Nephron (organoid): ENCODE data around the gene SLC48A1.
A peak's percentile ranks its signal among the peaks of the same experiment; 100 is the strongest.

ENCODE experiments used
- H3K27ac Mint-ChIP-seq, 3 experiments: 2 replicates each; pipeline ENCODE4 v1.8.0; 2020; ENCODE audit warnings: mixed read lengths in 3 of 3, mild to moderate bottlenecking in 2 of 3, moderate library complexity in 1 of 3
- H3K27me3 Mint-ChIP-seq: 2 replicates; pipeline ENCODE4 v1.8.0; 2021; ENCODE audit warnings: low read depth, mild to moderate bottlenecking, moderate library complexity, mixed read lengths
- H3K36me3 Mint-ChIP-seq: 2 replicates; pipeline ENCODE4 v1.8.0; 2020; ENCODE audit warnings: low read depth, mixed read lengths
- H3K4me1 Mint-ChIP-seq: 2 replicates; pipeline ENCODE4 v1.8.0; 2020; ENCODE audit warnings: mixed read lengths
- H3K4me3 Mint-ChIP-seq, 3 experiments: 2 replicates each; pipeline ENCODE4 v1.8.0; 2020; ENCODE audit warnings: mild to moderate bottlenecking in 3 of 3, mixed read lengths in 3 of 3, moderate library complexity in 2 of 3
- H3K9me3 Mint-ChIP-seq: 2 replicates; pipeline ENCODE4 v1.8.0; 2020; ENCODE audit warnings: mixed read lengths
- TF ChIP-seq, protein P1 (sequence below), 3 experiments: fragments of 200-600 bp; sonication (generic); IDR thresholded peaks; one replicate each; pipeline ENCODE4 v1.5.0; 2021; ENCODE audit warnings: antibody characterized with exemption in 3 of 3; ENCODE audit not compliant: unreplicated experiment in 3 of 3

The SLC48A1 gene

DNA sequence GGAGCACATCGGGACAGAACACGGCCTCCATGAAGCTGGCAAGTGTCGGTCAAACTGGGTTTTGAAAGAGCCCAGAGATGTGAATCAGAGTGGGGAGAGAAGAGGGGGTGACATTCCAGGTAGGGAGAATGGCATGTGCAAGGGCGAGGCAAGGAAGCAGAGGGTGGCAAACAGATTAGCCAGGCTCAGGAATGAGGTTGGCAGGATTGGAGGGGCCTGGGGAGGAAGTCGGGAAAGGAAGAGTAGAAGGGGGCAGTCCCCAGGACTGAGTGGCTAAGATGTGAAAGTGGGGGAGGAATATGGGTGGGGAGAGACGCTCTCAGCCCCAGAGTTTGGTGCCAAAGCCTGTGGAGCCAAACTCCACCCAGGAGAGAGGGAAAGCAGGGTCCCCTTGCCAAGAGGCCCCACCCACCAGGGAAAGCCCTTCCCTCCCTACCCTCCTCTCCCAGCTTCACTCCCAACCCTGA lies 52.2 kb downstream of the SLC48A1 start:
- Mint-ChIP-seq H3K4me3 (peak overlapping the region in 1 of 3 experiments; percentile 6), H3K27ac (peak overlapping the region in 2 of 3 experiments; percentile 37 to 99), H3K27me3 (no peaks in the 10 kb centered on the region), H3K36me3 (no peaks in the 10 kb centered on the region), H3K9me3 (no peaks in the 10 kb centered on the region), H3K4me1 (peaks cover 71% of the 10 kb centered on the region)
- TF ChIP-seq, protein P1, sequence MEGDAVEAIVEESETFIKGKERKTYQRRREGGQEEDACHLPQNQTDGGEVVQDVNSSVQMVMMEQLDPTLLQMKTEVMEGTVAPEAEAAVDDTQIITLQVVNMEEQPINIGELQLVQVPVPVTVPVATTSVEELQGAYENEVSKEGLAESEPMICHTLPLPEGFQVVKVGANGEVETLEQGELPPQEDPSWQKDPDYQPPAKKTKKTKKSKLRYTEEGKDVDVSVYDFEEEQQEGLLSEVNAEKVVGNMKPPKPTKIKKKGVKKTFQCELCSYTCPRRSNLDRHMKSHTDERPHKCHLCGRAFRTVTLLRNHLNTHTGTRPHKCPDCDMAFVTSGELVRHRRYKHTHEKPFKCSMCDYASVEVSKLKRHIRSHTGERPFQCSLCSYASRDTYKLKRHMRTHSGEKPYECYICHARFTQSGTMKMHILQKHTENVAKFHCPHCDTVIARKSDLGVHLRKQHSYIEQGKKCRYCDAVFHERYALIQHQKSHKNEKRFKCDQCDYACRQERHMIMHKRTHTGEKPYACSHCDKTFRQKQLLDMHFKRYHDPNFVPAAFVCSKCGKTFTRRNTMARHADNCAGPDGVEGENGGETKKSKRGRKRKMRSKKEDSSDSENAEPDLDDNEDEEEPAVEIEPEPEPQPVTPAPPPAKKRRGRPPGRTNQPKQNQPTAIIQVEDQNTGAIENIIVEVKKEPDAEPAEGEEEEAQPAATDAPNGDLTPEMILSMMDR (IDR thresholded peaks at IDR 0.05; ENCODE audit: unreplicated experiment in 3 of 3), result no peak

DNA sequence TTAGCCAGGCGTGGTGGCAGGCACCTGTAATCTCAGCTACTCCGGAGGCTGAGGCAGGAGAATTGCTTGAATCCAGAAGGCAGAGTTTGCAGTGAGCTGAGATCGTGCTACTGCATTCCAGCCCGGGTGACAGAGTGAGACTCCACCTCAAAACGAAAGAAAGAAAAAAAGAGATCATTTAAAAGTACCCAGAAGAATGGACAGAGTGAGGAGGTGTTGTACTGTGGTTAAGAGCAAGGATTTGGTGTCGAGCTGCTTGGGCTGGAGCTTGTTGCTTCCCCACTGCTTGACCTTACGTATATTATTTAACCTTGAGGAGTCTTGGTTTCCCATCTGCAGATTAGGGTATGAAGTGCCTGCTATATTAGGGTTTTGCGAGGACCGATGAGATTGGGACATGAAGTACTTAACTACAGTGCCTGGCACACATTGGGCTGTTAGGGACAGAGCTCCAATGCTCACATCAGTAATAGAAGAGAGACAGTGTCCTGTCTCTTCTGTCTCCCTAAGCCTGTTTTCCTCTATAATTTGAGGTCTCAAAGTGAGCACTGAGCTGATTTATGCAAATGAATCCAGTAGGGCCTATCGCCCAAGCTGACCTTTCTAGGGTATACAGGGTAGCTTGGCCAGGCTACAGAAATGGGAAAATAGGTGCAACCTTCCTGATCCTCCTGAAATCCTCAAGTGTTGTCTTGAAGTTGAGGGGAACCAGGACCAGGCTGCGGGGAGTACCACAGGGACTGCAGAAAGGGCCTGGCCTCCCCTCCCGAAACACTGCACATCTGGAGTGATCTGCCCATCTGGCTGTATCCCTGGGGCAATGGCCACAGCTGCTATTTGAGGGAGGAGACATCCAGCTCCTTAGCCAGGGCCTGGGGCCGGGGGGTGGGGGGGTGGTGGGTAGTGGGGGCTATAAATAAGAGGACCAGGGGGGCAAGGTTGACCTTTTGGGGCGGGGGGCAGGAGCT lies 55.3 kb downstream of the SLC48A1 start:
- H3K4me3 Mint-ChIP-seq, result peak overlapping the region in 1 of 3 experiments; percentile 60
- H3K9me3 Mint-ChIP-seq, result no peaks in the 10 kb centered on the region
- peaks cover 51% of the 10 kb centered on the region for H3K4me1 Mint-ChIP-seq
- no peaks in the 10 kb centered on the region for H3K36me3 Mint-ChIP-seq
- TF ChIP-seq, protein P1 (IDR thresholded peaks at IDR 0.05; ENCODE audit: unreplicated experiment in 3 of 3), result no peak
- H3K27me3 Mint-ChIP-seq, result peaks cover 3% of the 10 kb centered on the region
- H3K27ac Mint-ChIP-seq, result peak overlapping the region; percentile 93 to 96 (median 95)

DNA sequence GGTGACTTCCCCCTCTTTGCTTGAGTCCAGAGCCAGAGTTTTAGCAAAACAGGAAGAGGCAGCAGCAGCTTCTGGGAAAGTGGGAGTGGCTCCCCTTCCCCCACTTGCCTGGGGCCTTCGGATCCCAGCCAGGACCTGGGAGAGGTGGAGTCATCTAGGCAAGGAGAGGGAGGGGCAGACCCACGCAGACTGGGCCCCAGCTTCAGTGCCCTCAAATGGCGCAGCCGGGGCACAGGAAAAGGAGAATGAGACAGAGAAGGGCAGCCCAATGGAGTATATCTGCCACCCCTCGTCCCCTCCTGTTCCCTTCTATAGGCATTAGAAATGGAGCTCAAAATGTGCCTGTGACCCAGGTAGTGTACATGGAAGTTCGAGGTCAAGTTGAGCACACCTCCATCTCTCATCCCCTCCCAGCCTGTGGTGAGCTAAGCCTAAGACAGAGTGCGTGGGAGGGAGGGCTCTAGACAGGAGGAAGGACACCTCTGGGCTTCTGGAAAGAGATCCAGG lies 56.0 kb downstream of the SLC48A1 start:
- H3K4me3 Mint-ChIP-seq, result peak overlapping the region in 1 of 3 experiments; percentile 60
- TF ChIP-seq, protein P1 (IDR thresholded peaks at IDR 0.05; ENCODE audit: unreplicated experiment in 3 of 3), result no peak
- no peaks in the 10 kb centered on the region for H3K9me3 Mint-ChIP-seq
- peaks cover 52% of the 10 kb centered on the region for H3K4me1 Mint-ChIP-seq
- no peaks in the 10 kb centered on the region for H3K36me3 Mint-ChIP-seq
- peak overlapping the region; percentile 93 to 96 (median 95) for H3K27ac Mint-ChIP-seq
- H3K27me3 Mint-ChIP-seq, result peaks cover 3% of the 10 kb centered on the region

DNA sequence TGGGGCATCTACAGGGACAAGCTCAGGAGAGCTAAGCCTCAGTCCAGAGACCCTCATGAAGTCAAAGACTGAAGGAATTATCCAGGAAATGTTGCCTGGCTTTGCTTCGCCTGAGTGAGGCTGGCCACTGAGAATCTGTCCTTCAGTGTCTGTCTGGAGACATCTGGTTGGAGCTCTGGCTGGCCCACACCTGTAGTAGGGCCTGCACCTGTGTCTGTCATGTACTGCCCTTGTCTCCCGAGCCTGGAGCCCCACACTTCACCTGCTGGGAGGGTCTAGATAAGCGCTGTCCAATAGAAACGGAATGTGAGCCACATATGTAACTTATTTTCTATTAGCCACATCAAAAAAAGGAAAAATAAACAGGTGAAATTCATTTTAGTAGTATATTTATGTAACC lies 56.5 kb downstream of the SLC48A1 start:
- H3K27ac Mint-ChIP-seq, result peak overlapping the region; percentile 93 to 96 (median 95)
- H3K27me3 Mint-ChIP-seq, result peaks cover 3% of the 10 kb centered on the region
- peaks cover 52% of the 10 kb centered on the region for H3K4me1 Mint-ChIP-seq
- no peaks in the 10 kb centered on the region for H3K36me3 Mint-ChIP-seq
- H3K9me3 Mint-ChIP-seq, result no peaks in the 10 kb centered on the region
- TF ChIP-seq, protein P1 (IDR thresholded peaks at IDR 0.05; ENCODE audit: unreplicated experiment in 3 of 3), result no peak
- H3K4me3 Mint-ChIP-seq, result no peak overlapping the region
